NCI-H2107 (cell line): ENCODE data around the gene TRIM26.

ENCODE experiments used
- DNase-seq: peaks from one replicate; lab custom pipeline; 2025; lab: John Stamatoyannopoulos, UW

Gene TRIM26

GRCh38 chr6:30211306-30211705, 1.9 kb downstream of the TRIM26 start:
- DNase-seq = no peak

- no peak for DNase-seq
These were observed 5.4 kb downstream of the TRIM26 start for GRCh38 chr6:30207619-30208295.

- DNase-seq = no peak
These were observed 6.2 kb downstream of the TRIM26 start for GRCh38 chr6:30206799-30207618.

GRCh38 chr6:30206152-30206551, 7.1 kb downstream of the TRIM26 start:
- no peak for DNase-seq

GRCh38 chr6:30204116-30204515, 9.1 kb downstream of the TRIM26 start:
- DNase-seq = no peak

GRCh38 chr6:30202366-30202765, 10.8 kb downstream of the TRIM26 start:
- no peak for DNase-seq

- DNase-seq = no peak
These were observed 12.5 kb downstream of the TRIM26 start for GRCh38 chr6:30200551-30201281.

- no peak for DNase-seq
These were observed 14.8 kb downstream of the TRIM26 start for GRCh38 chr6:30198166-30199084.

GRCh38 chr6:30196376-30196775, 16.8 kb downstream of the TRIM26 start:
- DNase-seq = no peak

- DNase-seq = no peak
These were observed 17.3 kb downstream of the TRIM26 start for GRCh38 chr6:30195951-30196350.

- no peak for DNase-seq
These were observed 18.2 kb downstream of the TRIM26 start for GRCh38 chr6:30194797-30195690.

GRCh38 chr6:30192076-30192475, 21.1 kb downstream of the TRIM26 start:
- DNase-seq = no peak

GRCh38 chr6:30188541-30188940, 24.7 kb downstream of the TRIM26 start:
- no peak for DNase-seq

GRCh38 chr6:30185846-30186484, 27.2 kb downstream of the TRIM26 start:
- no peak for DNase-seq

- DNase-seq = no peak
These were observed 28.7 kb downstream of the TRIM26 start for GRCh38 chr6:30184417-30185031.

GRCh38 chr6:30180145-30180544, 33.1 kb downstream of the TRIM26 start:
- DNase-seq = no peak

GRCh38 chr6:30178837-30179236, 34.4 kb downstream of the TRIM26 start:
- no peak for DNase-seq

- DNase-seq = no peak
These were observed 37.4 kb downstream of the TRIM26 start for GRCh38 chr6:30175765-30176164.

- DNase-seq = no peak
These were observed 40.5 kb downstream of the TRIM26 start for GRCh38 chr6:30172681-30173080.
